Activated naive CD8-positive, alpha-beta T cell treated with anti-CD3 and anti-CD28 coated beads, Interleukin-2, amount 10 ng/mL, durations not matched to agents 7 days and 5 days (primary cell): ENCODE results near the gene C12orf76. TPM values are rescaled to one million over a fixed set of nuclear protein-coding genes. Genes with fewer than 3 reads are reported as not detected.
"Not testable (repeated sequence)": the region's sequence is repeated elsewhere in the genome, so short reads cannot be mapped to it uniquely, and the experiment has no call there.

Source experiments
- ATAC-seq: fragments of 150-1000 bp; cut with Tn5 transposase; one replicate; pipeline ENCODE4 v1.10.0; 2021; ENCODE audit warnings: low read depth, moderate library complexity
- POLR2A ChIA-PET: fragments of 350-600 bp; sonication (Branson Sonifier 250); formaldehyde crosslinking; loops from one replicate; lab custom pipeline; 2021; ENCODE audit warnings: antibody characterized with exemption; lab: Charles Lee
- DNase-seq: peaks from one replicate; pipeline ENCODE4 v3.0.0; 2021
- H3K27ac Mint-ChIP-seq: one replicate; pipeline ENCODE4 v1.8.0; 2022; ENCODE audit warnings: mild to moderate bottlenecking, mixed read lengths
- H3K27me3 Mint-ChIP-seq: one replicate; pipeline ENCODE4 v1.8.0; 2022; ENCODE audit warnings: mild to moderate bottlenecking, moderate library complexity, mixed read lengths
- H3K36me3 Mint-ChIP-seq: one replicate; pipeline ENCODE4 v1.8.0; 2021; ENCODE audit warnings: mild to moderate bottlenecking, mixed read lengths
- H3K4me1 Mint-ChIP-seq: one replicate; pipeline ENCODE4 v1.8.0; 2021; ENCODE audit warnings: mixed read lengths
- H3K4me3 Mint-ChIP-seq: one replicate; pipeline ENCODE4 v1.8.0; 2022; ENCODE audit warnings: mild to moderate bottlenecking, moderate library complexity, mixed read lengths
- H3K9me3 Mint-ChIP-seq: one replicate; pipeline ENCODE4 v1.8.0; 2021; ENCODE audit warnings: mixed read lengths
- total RNA-seq, 2 experiments: library from RNA; stranded (reverse); gene quantifications; one replicate each; pipeline ENCODE4 v1.2.3, GENCODE V29; 2021

The C12orf76 gene
- total RNA-seq, 2 experiments from 2014 or later, result 22.1 to 23.2 TPM

GRCh38 chr12:110029290-110029815 lies 19.0 kb downstream of the C12orf76 start:
- POLR2A ChIA-PET, result interaction anchor here (0.8 kb wide), 1 partner anchor 62 kb away, joined by 3 read pairs; no protein-coding TSS in a partner anchor
- Mint-ChIP-seq H3K27me3 (no peaks in the 10 kb centered on the region), H3K27ac (no peak overlapping the region), H3K9me3 (no peaks in the 10 kb centered on the region), H3K4me3 (no peak overlapping the region), H3K4me1 (peaks cover 2% of the 10 kb centered on the region), H3K36me3 (peaks cover 35% of the 10 kb centered on the region)
- ATAC-seq (no peak), DNase-seq (no peak)

- ATAC-seq, result no peak
- no peak for DNase-seq
- Mint-ChIP-seq H3K4me1 (peaks cover 2% of the 10 kb centered on the region), H3K27me3 (no peaks in the 10 kb centered on the region), H3K36me3 (peaks cover 29% of the 10 kb centered on the region), H3K27ac (no peak overlapping the region), H3K9me3 (no peaks in the 10 kb centered on the region), H3K4me3 (no peak overlapping the region)
- POLR2A ChIA-PET, result no interaction called here
Measured at GRCh38 chr12:110028323-110028722, 20.0 kb downstream of the C12orf76 start.

- Mint-ChIP-seq H3K27me3 (no peaks in the 10 kb centered on the region), H3K9me3 (no peaks in the 10 kb centered on the region), H3K4me1 (peaks cover 2% of the 10 kb centered on the region), H3K4me3 (no peak overlapping the region), H3K36me3 (peaks cover 25% of the 10 kb centered on the region), H3K27ac (no peak overlapping the region)
- ATAC-seq, result no peak
- DNase-seq, result no peak
- POLR2A ChIA-PET, result no interaction called here
Measured at GRCh38 chr12:110024051-110024450, 24.3 kb downstream of the C12orf76 start.

GRCh38 chr12:110023059-110023980 lies 25.0 kb downstream of the C12orf76 start:
- ATAC-seq (no peak), DNase-seq (no peak)
- Mint-ChIP-seq H3K27me3 (no peaks in the 10 kb centered on the region), H3K36me3 (peaks cover 28% of the 10 kb centered on the region), H3K4me3 (no peak overlapping the region), H3K27ac (no peak overlapping the region), H3K4me1 (peaks cover 3% of the 10 kb centered on the region), H3K9me3 (no peaks in the 10 kb centered on the region)
- POLR2A ChIA-PET, result no interaction called here

GRCh38 chr12:110020956-110021355 lies 27.4 kb downstream of the C12orf76 start:
- peaks cover 31% of the 10 kb centered on the region for H3K36me3 Mint-ChIP-seq

GRCh38 chr12:110015132-110015531 lies 33.2 kb downstream of the C12orf76 start:
- Mint-ChIP-seq H3K36me3 (peaks cover 37% of the 10 kb centered on the region), H3K4me1 (peaks cover 36% of the 10 kb centered on the region), H3K27me3 (no peaks in the 10 kb centered on the region), H3K4me3 (peak overlapping the region; percentile 70), H3K9me3 (no peaks in the 10 kb centered on the region), H3K27ac (peak overlapping the region; percentile 89)
- POLR2A ChIA-PET, result interaction anchor here (1.4 kb wide), 1 partner anchor 115 kb away, joined by 4 read pairs; the partner anchor contains the start of gene TCHP
- DNase-seq, result no peak
- ATAC-seq, result peak; percentile 70

More at GRCh38 chr12:110020956-110021355, 27.4 kb downstream of the C12orf76 start:
- Mint-ChIP-seq H3K4me3 (no peak overlapping the region), H3K27me3 (no peaks in the 10 kb centered on the region), H3K4me1 (peaks cover 2% of the 10 kb centered on the region), H3K9me3 (no peaks in the 10 kb centered on the region), H3K27ac (no peak overlapping the region)
- ATAC-seq (no peak), DNase-seq (no peak)
- POLR2A ChIA-PET, result interaction anchor here (1.1 kb wide), 1 partner anchor 21 kb away, joined by 3 read pairs; no protein-coding TSS in a partner anchor

- H3K36me3 Mint-ChIP-seq, result peaks cover 39% of the 10 kb centered on the region
- peaks cover 44% of the 10 kb centered on the region for H3K4me1 Mint-ChIP-seq
- POLR2A ChIA-PET, result interaction anchor here (1.3 to 4.2 kb wide), 2 partner anchors 13 to 27 kb away, joined by 3 to 14 read pairs; partner anchors contain the start of gene ANKRD13A
- H3K4me3 Mint-ChIP-seq, result no peak overlapping the region
- no peaks in the 10 kb centered on the region for H3K9me3 Mint-ChIP-seq
- H3K27me3 Mint-ChIP-seq, result no peaks in the 10 kb centered on the region
- ATAC-seq (no peak), DNase-seq (no peak)
- H3K27ac Mint-ChIP-seq, result peak overlapping the region; percentile 13
Measured at GRCh38 chr12:110012659-110013058, 35.7 kb downstream of the C12orf76 start.

- peak overlapping the region; percentile 13 for H3K27ac Mint-ChIP-seq
- POLR2A ChIA-PET, result interaction anchor here (4.2 kb wide), 1 partner anchor 13 kb away, joined by 14 read pairs; the partner anchor contains the start of gene ANKRD13A
- DNase-seq, result no peak
- H3K27me3 Mint-ChIP-seq, result no peaks in the 10 kb centered on the region
- H3K4me1 Mint-ChIP-seq, result peaks cover 44% of the 10 kb centered on the region
- no peak overlapping the region for H3K4me3 Mint-ChIP-seq
- H3K9me3 Mint-ChIP-seq, result no peaks in the 10 kb centered on the region
- H3K36me3 Mint-ChIP-seq, result peaks cover 37% of the 10 kb centered on the region
- no peak for ATAC-seq
Measured at GRCh38 chr12:110012137-110012536, 36.2 kb downstream of the C12orf76 start.

GRCh38 chr12:110010853-110011723 lies 37.2 kb downstream of the C12orf76 start:
- POLR2A ChIA-PET, result interaction anchor here (0.5 to 4.2 kb wide), 3 partner anchors 12 to 41 kb away, joined by 3 to 14 read pairs (median 3); partner anchors contain the start of genes ANKRD13A and C12orf76
- Mint-ChIP-seq H3K36me3 (peaks cover 42% of the 10 kb centered on the region), H3K27me3 (no peaks in the 10 kb centered on the region), H3K4me3 (no peak overlapping the region), H3K27ac (peak overlapping the region; percentile 58), H3K4me1 (peaks cover 49% of the 10 kb centered on the region), H3K9me3 (no peaks in the 10 kb centered on the region)
- ATAC-seq (no peak), DNase-seq (no peak)

- ATAC-seq, H3K27me3 Mint-ChIP-seq, H3K4me3 Mint-ChIP-seq, DNase-seq, H3K27ac Mint-ChIP-seq, POLR2A ChIA-PET, H3K9me3 Mint-ChIP-seq: not testable (repeated sequence)
- H3K36me3 Mint-ChIP-seq, result peaks cover 45% of the 10 kb centered on the region
- peaks cover 56% of the 10 kb centered on the region for H3K4me1 Mint-ChIP-seq
Measured at GRCh38 chr12:110008681-110009398, 39.5 kb downstream of the C12orf76 start.

GRCh38 chr12:110007881-110008280 lies 40.4 kb downstream of the C12orf76 start:
- no peaks in the 10 kb centered on the region for H3K27me3 Mint-ChIP-seq
- POLR2A ChIA-PET, result no interaction called here

GRCh38 chr12:110006115-110006514 lies 42.2 kb downstream of the C12orf76 start:
- no peak overlapping the region for H3K27ac Mint-ChIP-seq
- peaks cover 44% of the 10 kb centered on the region for H3K36me3 Mint-ChIP-seq
- peaks cover 53% of the 10 kb centered on the region for H3K4me1 Mint-ChIP-seq
- H3K4me3 Mint-ChIP-seq, result no peak overlapping the region
- DNase-seq (no peak), ATAC-seq (no peak)
- no peaks in the 10 kb centered on the region for H3K27me3 Mint-ChIP-seq
- H3K9me3 Mint-ChIP-seq, result no peaks in the 10 kb centered on the region
- POLR2A ChIA-PET, result no interaction called here

More at GRCh38 chr12:110007881-110008280, 40.4 kb downstream of the C12orf76 start:
- no peak overlapping the region for H3K27ac Mint-ChIP-seq
- H3K4me1 Mint-ChIP-seq, result peaks cover 62% of the 10 kb centered on the region
- no peaks in the 10 kb centered on the region for H3K9me3 Mint-ChIP-seq
- DNase-seq (no peak), ATAC-seq (no peak)
- no peak overlapping the region for H3K4me3 Mint-ChIP-seq
- peaks cover 50% of the 10 kb centered on the region for H3K36me3 Mint-ChIP-seq
